Measurements from ENCODE around the gene ZNF598. TPM values are rescaled to one million over a fixed set of nuclear protein-coding genes. Genes with fewer than 3 reads are reported as not detected.

ZNF598 gene
- total RNA-seq, 2 donors from 2014 or later, result 41.0 to 55.4 TPM

DNA sequence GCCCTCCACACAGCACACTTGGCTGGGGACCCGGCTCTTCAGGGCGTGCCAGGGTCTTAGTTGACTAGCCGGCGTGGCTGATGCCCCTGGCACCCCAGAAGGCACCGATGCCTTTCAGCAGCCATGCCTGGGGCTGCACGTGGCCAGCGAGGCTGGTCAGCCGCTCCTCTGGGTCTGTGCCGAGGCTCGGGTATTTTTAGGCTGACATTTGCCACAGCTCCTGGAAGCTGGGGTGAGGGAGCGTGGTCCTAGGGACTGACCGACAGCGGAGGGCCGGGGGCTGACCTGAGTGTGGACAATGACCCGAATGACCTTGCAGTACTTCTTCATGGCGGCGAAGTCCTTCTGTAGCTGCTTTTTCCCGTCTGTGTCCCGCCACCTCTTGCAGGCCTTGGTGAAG, 59.1 kb downstream of the ZNF598 start:
- DNase-seq, result no peak
- ATAC-seq, result no peak
- H3K36me3 ChIP-seq (replicated peaks in 1 of 2; ENCODE audit: insufficient read depth in 1 of 2, low read depth in 2 of 2), result no peaks in the 10 kb centered on the region
- H3K4me3 ChIP-seq, result no peak overlapping the region
- TF ChIP-seq, protein P1, sequence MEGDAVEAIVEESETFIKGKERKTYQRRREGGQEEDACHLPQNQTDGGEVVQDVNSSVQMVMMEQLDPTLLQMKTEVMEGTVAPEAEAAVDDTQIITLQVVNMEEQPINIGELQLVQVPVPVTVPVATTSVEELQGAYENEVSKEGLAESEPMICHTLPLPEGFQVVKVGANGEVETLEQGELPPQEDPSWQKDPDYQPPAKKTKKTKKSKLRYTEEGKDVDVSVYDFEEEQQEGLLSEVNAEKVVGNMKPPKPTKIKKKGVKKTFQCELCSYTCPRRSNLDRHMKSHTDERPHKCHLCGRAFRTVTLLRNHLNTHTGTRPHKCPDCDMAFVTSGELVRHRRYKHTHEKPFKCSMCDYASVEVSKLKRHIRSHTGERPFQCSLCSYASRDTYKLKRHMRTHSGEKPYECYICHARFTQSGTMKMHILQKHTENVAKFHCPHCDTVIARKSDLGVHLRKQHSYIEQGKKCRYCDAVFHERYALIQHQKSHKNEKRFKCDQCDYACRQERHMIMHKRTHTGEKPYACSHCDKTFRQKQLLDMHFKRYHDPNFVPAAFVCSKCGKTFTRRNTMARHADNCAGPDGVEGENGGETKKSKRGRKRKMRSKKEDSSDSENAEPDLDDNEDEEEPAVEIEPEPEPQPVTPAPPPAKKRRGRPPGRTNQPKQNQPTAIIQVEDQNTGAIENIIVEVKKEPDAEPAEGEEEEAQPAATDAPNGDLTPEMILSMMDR (IDR thresholded peaks at IDR 0.05), result no peak
- no peak for TF ChIP-seq POLR2A (IDR thresholded peaks at IDR 0.05)
- H3K4me1 ChIP-seq, result peaks cover 12% of the 10 kb centered on the region
- 84 to 91% methylated on average over 18 to 19 of the region's 19 CpGs for WGBS, 2 donors
- H3K27me3 ChIP-seq, result no peaks in the 10 kb centered on the region
- intact Hi-C loops (cut with DNase I), result no loop called here
- no peaks in the 10 kb centered on the region for H3K9me3 ChIP-seq
- H3K27ac ChIP-seq, result no peak overlapping the region

DNA sequence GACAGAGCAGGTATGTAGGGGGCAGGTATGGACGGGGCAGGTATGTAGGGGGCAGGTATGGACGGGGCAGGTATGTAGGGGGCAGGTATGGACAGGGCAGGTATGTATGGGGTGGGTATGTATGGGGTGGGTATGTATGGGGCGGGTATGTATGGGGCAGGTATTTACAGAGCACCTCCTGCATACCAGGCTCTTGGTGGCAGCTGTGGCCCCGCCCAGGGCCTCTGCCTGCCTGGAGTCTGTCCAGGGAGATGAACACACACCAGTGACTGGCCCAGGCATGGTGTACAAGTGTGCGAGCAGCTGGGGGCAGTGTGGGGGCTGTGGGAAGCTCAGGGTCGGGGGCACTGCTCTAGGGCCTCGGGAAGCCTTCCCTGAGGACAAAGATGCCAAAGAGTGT, 59.6 kb downstream of the ZNF598 start:
- no peak for DNase-seq
- 73 to 87% methylated on average over 5 to 7 of the region's 7 CpGs for WGBS, 2 donors
- Histone ChIP-seq H3K27me3 (no peaks in the 10 kb centered on the region), H3K9me3 (no peaks in the 10 kb centered on the region), H3K36me3 (replicated peaks in 1 of 2; ENCODE audit: insufficient read depth in 1 of 2, low read depth in 2 of 2) (no peaks in the 10 kb centered on the region), H3K27ac (no peak overlapping the region), H3K4me3 (no peak overlapping the region), H3K4me1 (peaks cover 11% of the 10 kb centered on the region)
- TF ChIP-seq, protein P1 (IDR thresholded peaks at IDR 0.05), result no peak
- TF ChIP-seq POLR2A (IDR thresholded peaks at IDR 0.05), result no peak
- intact Hi-C loops (cut with DNase I), result no loop called here
- no peak for ATAC-seq

- DNase-seq (no peak), ATAC-seq (no peak)
- no peak overlapping the region for H3K27ac ChIP-seq
- no peaks in the 10 kb centered on the region for H3K36me3 ChIP-seq (replicated peaks in 1 of 2; ENCODE audit: insufficient read depth in 1 of 2, low read depth in 2 of 2)
- no peaks in the 10 kb centered on the region for H3K27me3 ChIP-seq
- 82 to 92% methylated on average over 6 to 10 of the region's 11 CpGs for WGBS, 2 donors
- TF ChIP-seq, protein P1 (IDR thresholded peaks at IDR 0.05), result no peak
- no peak for TF ChIP-seq POLR2A (IDR thresholded peaks at IDR 0.05)
- intact Hi-C loops (cut with DNase I), result no loop called here
- H3K4me1 ChIP-seq, result peaks cover 5% of the 10 kb centered on the region
- no peaks in the 10 kb centered on the region for H3K9me3 ChIP-seq
- H3K4me3 ChIP-seq, result no peak overlapping the region
These were observed 60.1 kb downstream of the ZNF598 start for GRCh38 chr16:1949507-1949906.

Small RNAs within 50 kb of the gene (small RNA-seq; reads per million reads assigned to genes)
- 0.66 reads per million, percentile 12 among the genes with 10 or more reads in this experiment for gene AC005363.2
- gene RN7SL219P, result not detected
- not detected for gene SNORA10
- gene SNORA64, result not detected

Other genes starting within 250 kb of the ZNF598 start
- 100 to 1,000 TPM in 1 of 2 donors, 10 to 100 TPM in 1; 62.8 to 113 TPM for gene NME3, start 238.3 kb downstream of the ZNF598 start, total RNA-seq
- 10 to 100 TPM; 13.5 to 33.3 TPM for gene EME2, start 237.0 kb downstream of the ZNF598 start, total RNA-seq
- gene MRPS34, start 236.7 kb downstream of the ZNF598 start, total RNA-seq, result 10 to 100 TPM; 51.4 to 99.6 TPM
- gene SPSB3, start 227.2 kb downstream of the ZNF598 start, total RNA-seq, result 10 to 100 TPM; 95.9 to 97.8 TPM
- 10 to 100 TPM; 61.0 to 72.6 TPM for gene NUBP2, start 226.9 kb downstream of the ZNF598 start, total RNA-seq
- gene IGFALS, start 216.1 kb downstream of the ZNF598 start, total RNA-seq, result 1 to 10 TPM; 5.2 to 9.2 TPM
- 10 to 100 TPM; 45.7 to 46.5 TPM for gene HAGH, start 183.0 kb downstream of the ZNF598 start, total RNA-seq
- gene FAHD1, start 182.6 kb downstream of the ZNF598 start, total RNA-seq, result 10 to 100 TPM; 32.6 to 50.8 TPM
- under 1 TPM in 1 of 2 donors, not detected in 1; 0.26 TPM for gene MEIOB, start 137.7 kb downstream of the ZNF598 start, total RNA-seq
- gene HS3ST6, start 91.4 kb downstream of the ZNF598 start, total RNA-seq, result not detected
- 10 to 100 TPM; 36.8 to 38.6 TPM for gene MSRB1, start 66.6 kb downstream of the ZNF598 start, total RNA-seq
- 10 to 100 TPM in 1 of 2 donors, not detected in 1; 16.5 TPM for gene RPL3L, start 55.1 kb downstream of the ZNF598 start, total RNA-seq
- gene NDUFB10, start 50.3 kb downstream of the ZNF598 start, total RNA-seq, result 10 to 100 TPM; 39.2 to 86.1 TPM
- gene RPS2, start 45.0 kb downstream of the ZNF598 start, total RNA-seq, result 1,000 to 10,000 TPM; 2,300 to 2,472 TPM
- not detected for gene RNF151, start 43.0 kb downstream of the ZNF598 start, total RNA-seq
- gene TBL3, start 37.8 kb downstream of the ZNF598 start, total RNA-seq, result 10 to 100 TPM; 38.9 to 40.7 TPM
- not detected for gene NOXO1, start 28.4 kb downstream of the ZNF598 start, total RNA-seq
- gene GFER, start 25.6 kb downstream of the ZNF598 start, total RNA-seq, result 10 to 100 TPM; 13.2 to 35.9 TPM
- gene SYNGR3, start 19.9 kb downstream of the ZNF598 start, total RNA-seq, result 1 to 10 TPM in 1 of 2 donors, under 1 TPM in 1; 0.33 to 1.6 TPM
- not detected for gene NPW, start 10.0 kb upstream of the ZNF598 start, total RNA-seq
- gene NHERF2, start 17.1 kb upstream of the ZNF598 start, total RNA-seq, result 10 to 100 TPM; 32.7 to 87.3 TPM
- gene NTHL1, start 38.0 kb upstream of the ZNF598 start, total RNA-seq, result 10 to 100 TPM; 15.2 to 19.7 TPM
- gene TSC2, start 38.2 kb upstream of the ZNF598 start, total RNA-seq, result 100 to 1,000 TPM in 1 of 2 donors, 10 to 100 TPM in 1; 73.9 to 152 TPM
- gene PKD1, start 126.1 kb upstream of the ZNF598 start, total RNA-seq, result 100 to 1,000 TPM in 1 of 2 donors, 10 to 100 TPM in 1; 78.9 to 237 TPM
- gene RAB26, start 138.8 kb upstream of the ZNF598 start, total RNA-seq, result 10 to 100 TPM; 25.4 to 28.8 TPM
- gene TRAF7, start 146.0 kb upstream of the ZNF598 start, total RNA-seq, result 10 to 100 TPM; 22.7 to 29.3 TPM
- gene CASKIN1, start 186.8 kb upstream of the ZNF598 start, total RNA-seq, result under 1 TPM; 0.66 to 0.78 TPM
- 10 to 100 TPM; 32.4 to 59.0 TPM for gene MLST8, start 195.6 kb upstream of the ZNF598 start, total RNA-seq
- 1 to 10 TPM; 1.8 to 3.3 TPM for gene BRICD5, start 201.0 kb upstream of the ZNF598 start, total RNA-seq
- gene PGP, start 205.0 kb upstream of the ZNF598 start, total RNA-seq, result 10 to 100 TPM in 1 of 2 donors, 1 to 10 TPM in 1; 7.8 to 15.8 TPM
- 10 to 100 TPM; 22.3 to 48.1 TPM for gene E4F1, start 213.8 kb upstream of the ZNF598 start, total RNA-seq
- 1 to 10 TPM in 1 of 2 donors, not detected in 1; 1.3 TPM for gene DNASE1L2, start 226.6 kb upstream of the ZNF598 start, total RNA-seq
- gene ECI1, start 241.8 kb upstream of the ZNF598 start, total RNA-seq, result 100 to 1,000 TPM in 1 of 2 donors, 10 to 100 TPM in 1; 58.9 to 102 TPM